WI38 (cell line): Measurements from ENCODE around the gene IFNAR2.
"Not testable (repeated sequence)": the region's sequence is repeated elsewhere in the genome, so short reads cannot be mapped to it uniquely, and the experiment has no call there.

ENCODE experiments used
- H3K4me3 ChIP-seq: 2 replicates; pipeline ENCODE4 v1.5.1; 2011; ENCODE audit warnings: low read depth, mild to moderate bottlenecking, control low read depth, low read length
- CTCF ChIP-seq: IDR thresholded peaks from 2 replicates; pipeline ENCODE4 v1.5.1; 2012; ENCODE audit warnings: low read depth, mild to moderate bottlenecking, control low read depth, low read length

Gene IFNAR2

GRCh38 chr21:33244779-33245105, 15.0 kb downstream of the IFNAR2 start:
- no peak overlapping the region for H3K4me3 ChIP-seq
- TF ChIP-seq CTCF, result no peak

GRCh38 chr21:33245289-33245918, 15.7 kb downstream of the IFNAR2 start:
- TF ChIP-seq CTCF, result no peak
- no peak overlapping the region for H3K4me3 ChIP-seq

- no peak for TF ChIP-seq CTCF
- H3K4me3 ChIP-seq, result no peak overlapping the region
These were observed 16.8 kb downstream of the IFNAR2 start for GRCh38 chr21:33246506-33246905.

GRCh38 chr21:33246963-33247362, 17.2 kb downstream of the IFNAR2 start:
- no peak for TF ChIP-seq CTCF
- no peak overlapping the region for H3K4me3 ChIP-seq

GRCh38 chr21:33247599-33247998, 17.9 kb downstream of the IFNAR2 start:
- H3K4me3 ChIP-seq, result no peak overlapping the region
- TF ChIP-seq CTCF, result no peak

GRCh38 chr21:33249331-33250002, 19.7 kb downstream of the IFNAR2 start:
- no peak for TF ChIP-seq CTCF
- H3K4me3 ChIP-seq, result no peak overlapping the region

- H3K4me3 ChIP-seq, result no peak overlapping the region
- TF ChIP-seq CTCF, result no peak
These were observed 21.4 kb downstream of the IFNAR2 start for GRCh38 chr21:33251119-33251518.

- not testable (repeated sequence) for H3K4me3 ChIP-seq
These were observed 23.6 kb downstream of the IFNAR2 start for GRCh38 chr21:33253382-33253781.
